H4 (cell line): ENCODE measurements around the gene KRIT1. TPM values are rescaled to one million over a fixed set of nuclear protein-coding genes. Genes with fewer than 3 reads are reported as not detected.
"Not testable (repeated sequence)": the region's sequence is repeated elsewhere in the genome, so short reads cannot be mapped to it uniquely, and the experiment has no call there.

Source experiments
- DNase-seq: peaks from one replicate; pipeline ENCODE4 v3.0.0-alpha.2; 2015; ENCODE audit warnings: low spot score
- total RNA-seq: library from RNA; depleted of rRNA; stranded (reverse); fragments of >200 nt; shearing (Covaris generic); gene quantifications from 2 replicates; pipeline ENCODE4 v1.2.3, GENCODE V29; 2014; rRNA removed

Gene KRIT1
- 29.5 and 38.1 TPM in 2 replicates for total RNA-seq

- peak; percentile 92 for DNase-seq
These were observed at the start of gene KRIT1, which contains the start of gene ANKIB1 for GRCh38 chr7:92245487-92246359. TSS of gene KRIT1 (minus strand) at chr7:92245914. CDS start at chr7:92242135, 3,779 bp downstream. TSS of gene ANKIB1 (plus strand) at chr7:92245974. CDS start at chr7:92294979, 49,005 bp downstream.

GRCh38 chr7:92295391-92295790 lies 49.7 kb upstream of the KRIT1 start:
- no peak for DNase-seq

- DNase-seq, result peak; percentile 36
These were observed 48.3 kb upstream of the KRIT1 start for GRCh38 chr7:92293896-92294590.

- DNase-seq, result no peak
These were observed 47.3 kb upstream of the KRIT1 start for GRCh38 chr7:92292981-92293380.

- no peak for DNase-seq
These were observed 43.6 kb upstream of the KRIT1 start for GRCh38 chr7:92289321-92289720.

GRCh38 chr7:92282930-92283329 lies 37.2 kb upstream of the KRIT1 start:
- DNase-seq, result no peak

GRCh38 chr7:92282221-92282814 lies 36.6 kb upstream of the KRIT1 start:
- DNase-seq, result no peak

GRCh38 chr7:92281031-92281430 lies 35.3 kb upstream of the KRIT1 start:
- no peak for DNase-seq

GRCh38 chr7:92279396-92280031 lies 33.8 kb upstream of the KRIT1 start:
- no peak for DNase-seq

- DNase-seq, result no peak
These were observed 30.7 kb upstream of the KRIT1 start for GRCh38 chr7:92276460-92276864.

GRCh38 chr7:92275327-92275726 lies 29.6 kb upstream of the KRIT1 start:
- DNase-seq, result no peak

- DNase-seq, result no peak
These were observed 23.2 kb upstream of the KRIT1 start for GRCh38 chr7:92268921-92269320.

GRCh38 chr7:92266415-92267241 lies 20.9 kb upstream of the KRIT1 start:
- DNase-seq, result no peak

GRCh38 chr7:92260248-92260781 lies 14.6 kb upstream of the KRIT1 start:
- DNase-seq, result peak; percentile 48

- no peak for DNase-seq
These were observed 14.0 kb upstream of the KRIT1 start for GRCh38 chr7:92259610-92260247.

GRCh38 chr7:92259062-92259461 lies 13.3 kb upstream of the KRIT1 start:
- DNase-seq, result no peak

GRCh38 chr7:92255308-92255707 lies 9.6 kb upstream of the KRIT1 start:
- peak; percentile 62 for DNase-seq

- DNase-seq, result not testable (repeated sequence)
These were observed 9.1 kb upstream of the KRIT1 start for GRCh38 chr7:92254800-92255199.

GRCh38 chr7:92253251-92253650 lies 7.5 kb upstream of the KRIT1 start:
- DNase-seq, result no peak

GRCh38 chr7:92251181-92251580 lies 5.5 kb upstream of the KRIT1 start:
- no peak for DNase-seq
